ENCODE measurements around the gene ATRNL1. TPM values are rescaled to one million over a fixed set of nuclear protein-coding genes. Genes with fewer than 3 reads are reported as not detected.

The ATRNL1 gene
- total RNA-seq, 2 donors from 2014 or later: 5.1 to 22.9 TPM

- no peak overlapping the region for H3K27ac ChIP-seq
- H3K4me3 ChIP-seq: no peak overlapping the region
- no peak for DNase-seq (ENCODE audit: low spot score)
- no peaks in the 10 kb centered on the region for H3K27me3 ChIP-seq (replicated peaks; ENCODE audit: insufficient read depth)
- H3K9me3 ChIP-seq: no peaks in the 10 kb centered on the region
- H3K36me3 ChIP-seq: no peaks in the 10 kb centered on the region
- H3K4me1 ChIP-seq (replicated peaks): no peaks in the 10 kb centered on the region
- WGBS: 90% methylated on average over 3 of the region's 3 CpGs
- TF ChIP-seq CTCF (IDR thresholded peaks at IDR 0.05) (no peak), POLR2A (IDR thresholded peaks at IDR 0.05) (no peak), POLR2AphosphoS5 (IDR thresholded peaks at IDR 0.05) (no peak)
- intact Hi-C loops (cut with DNase I): no loop called here
These were observed 875.1 kb downstream of the ATRNL1 start for GRCh38 chr10:115968236-115968635.

- TF ChIP-seq CTCF (IDR thresholded peaks at IDR 0.05) (no peak), POLR2A (IDR thresholded peaks at IDR 0.05) (no peak), POLR2AphosphoS5 (IDR thresholded peaks at IDR 0.05) (no peak)
- Histone ChIP-seq H3K27ac (no peak overlapping the region), H3K4me3 (no peak overlapping the region), H3K27me3 (replicated peaks; ENCODE audit: insufficient read depth) (no peaks in the 10 kb centered on the region), H3K4me1 (replicated peaks) (no peaks in the 10 kb centered on the region), H3K9me3 (no peaks in the 10 kb centered on the region), H3K36me3 (no peaks in the 10 kb centered on the region)
- 69% methylated on average over 11 of the region's 11 CpGs for WGBS
- intact Hi-C loops (cut with DNase I): no loop called here
- DNase-seq (ENCODE audit: low spot score): no peak
These were observed 876.4 kb downstream of the ATRNL1 start for GRCh38 chr10:115969591-115969990.

- no peaks in the 10 kb centered on the region for H3K9me3 ChIP-seq
- TF ChIP-seq POLR2AphosphoS5 (IDR thresholded peaks at IDR 0.05): no peak
- no peak for TF ChIP-seq POLR2A (IDR thresholded peaks at IDR 0.05)
- H3K27me3 ChIP-seq (replicated peaks; ENCODE audit: insufficient read depth): no peaks in the 10 kb centered on the region
- no peaks in the 10 kb centered on the region for H3K36me3 ChIP-seq
- H3K4me3 ChIP-seq: no peak overlapping the region
- no peaks in the 10 kb centered on the region for H3K4me1 ChIP-seq (replicated peaks)
- DNase-seq (ENCODE audit: low spot score): no peak
- 84% methylated on average over 6 of the region's 6 CpGs for WGBS
- intact Hi-C loops (cut with DNase I): no loop called here
- H3K27ac ChIP-seq: no peak overlapping the region
These were observed 878.8 kb downstream of the ATRNL1 start for GRCh38 chr10:115971921-115972320.

GRCh38 chr10:115972426-115972825, 879.3 kb downstream of the ATRNL1 start:
- 86% methylated on average over 11 of the region's 11 CpGs for WGBS
- no peak for DNase-seq (ENCODE audit: low spot score)
- H3K4me1 ChIP-seq (replicated peaks): no peaks in the 10 kb centered on the region
- H3K9me3 ChIP-seq: no peaks in the 10 kb centered on the region
- intact Hi-C loops (cut with DNase I): no loop called here
- no peaks in the 10 kb centered on the region for H3K36me3 ChIP-seq
- no peaks in the 10 kb centered on the region for H3K27me3 ChIP-seq (replicated peaks; ENCODE audit: insufficient read depth)
- TF ChIP-seq POLR2AphosphoS5 (IDR thresholded peaks at IDR 0.05) (no peak), POLR2A (IDR thresholded peaks at IDR 0.05) (no peak), CTCF (IDR thresholded peaks at IDR 0.05) (no peak)
- no peak overlapping the region for H3K4me3 ChIP-seq
- H3K27ac ChIP-seq: no peak overlapping the region

GRCh38 chr10:115974351-115974750, 881.2 kb downstream of the ATRNL1 start:
- Histone ChIP-seq H3K27ac (no peak overlapping the region), H3K4me3 (no peak overlapping the region), H3K9me3 (no peaks in the 10 kb centered on the region), H3K4me1 (replicated peaks) (no peaks in the 10 kb centered on the region), H3K36me3 (no peaks in the 10 kb centered on the region), H3K27me3 (replicated peaks; ENCODE audit: insufficient read depth) (no peaks in the 10 kb centered on the region)
- TF ChIP-seq POLR2AphosphoS5 (IDR thresholded peaks at IDR 0.05): no peak
- DNase-seq (ENCODE audit: low spot score): no peak
- 82% methylated on average over 4 of the region's 4 CpGs for WGBS
- intact Hi-C loops (cut with DNase I): no loop called here

- 70% methylated on average over 9 of the region's 9 CpGs for WGBS
- Histone ChIP-seq H3K27ac (no peak overlapping the region), H3K36me3 (no peaks in the 10 kb centered on the region), H3K4me3 (no peak overlapping the region), H3K27me3 (replicated peaks; ENCODE audit: insufficient read depth) (no peaks in the 10 kb centered on the region), H3K4me1 (replicated peaks) (no peaks in the 10 kb centered on the region), H3K9me3 (no peaks in the 10 kb centered on the region)
- DNase-seq (ENCODE audit: low spot score): no peak
- no peak for TF ChIP-seq POLR2AphosphoS5 (IDR thresholded peaks at IDR 0.05)
- TF ChIP-seq POLR2A (IDR thresholded peaks at IDR 0.05): no peak
- no peak for TF ChIP-seq CTCF (IDR thresholded peaks at IDR 0.05)
- intact Hi-C loops (cut with DNase I): no loop called here
These were observed 881.8 kb downstream of the ATRNL1 start for GRCh38 chr10:115974816-115975430.

Measured in prostate gland (tissue), 2 donors.